Peyer's patch (tissue), 4 donors: ENCODE measurements around the gene PSMA3.

Experiments used
- POLR2A ChIP-seq, 2 donors: fragments of 450-650 bp; IDR thresholded peaks; one replicate each; pipeline ENCODE4 v1.5.1; 2017; ENCODE audit warnings: antibody characterized with exemption in 2 of 2, mild to moderate bottlenecking in 2 of 2, moderate library complexity in 2 of 2
- TF ChIP-seq, protein P1 (sequence below), 6 experiments: fragments of 450-650 bp in 4 of 6; fragments of 200-600 bp in 2 of 6; sonication (generic) in 1 of 6; IDR thresholded peaks; one replicate each; pipeline ENCODE4 v1.5.1; 2017 to 2019; ENCODE audit warnings: antibody characterized with exemption in 6 of 6, mild to moderate bottlenecking in 3 of 6, moderate library complexity in 1 of 6

DNA sequence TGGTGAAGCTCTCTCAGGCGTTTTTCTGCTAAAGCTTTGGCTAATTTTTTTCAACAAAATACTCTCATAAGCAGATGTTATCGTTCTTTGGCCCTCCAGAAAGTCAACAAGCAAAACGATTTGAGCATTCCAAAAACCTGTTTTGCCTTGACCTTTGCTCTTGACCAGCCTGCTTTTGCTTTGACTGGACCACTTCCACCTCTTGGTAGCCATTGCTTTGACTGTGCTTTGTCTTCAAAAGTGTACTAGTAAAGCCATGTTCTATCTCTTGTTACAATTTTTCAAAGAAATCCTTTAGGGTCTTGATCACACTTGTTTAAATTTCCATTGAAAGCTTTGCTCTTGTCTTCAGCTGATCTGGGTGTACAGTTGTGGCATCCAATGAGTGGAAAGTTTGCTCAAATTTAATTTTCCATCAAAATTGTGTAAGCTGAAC lies 43.0 kb downstream of the PSMA3 start:
- TF ChIP-seq, protein P1, sequence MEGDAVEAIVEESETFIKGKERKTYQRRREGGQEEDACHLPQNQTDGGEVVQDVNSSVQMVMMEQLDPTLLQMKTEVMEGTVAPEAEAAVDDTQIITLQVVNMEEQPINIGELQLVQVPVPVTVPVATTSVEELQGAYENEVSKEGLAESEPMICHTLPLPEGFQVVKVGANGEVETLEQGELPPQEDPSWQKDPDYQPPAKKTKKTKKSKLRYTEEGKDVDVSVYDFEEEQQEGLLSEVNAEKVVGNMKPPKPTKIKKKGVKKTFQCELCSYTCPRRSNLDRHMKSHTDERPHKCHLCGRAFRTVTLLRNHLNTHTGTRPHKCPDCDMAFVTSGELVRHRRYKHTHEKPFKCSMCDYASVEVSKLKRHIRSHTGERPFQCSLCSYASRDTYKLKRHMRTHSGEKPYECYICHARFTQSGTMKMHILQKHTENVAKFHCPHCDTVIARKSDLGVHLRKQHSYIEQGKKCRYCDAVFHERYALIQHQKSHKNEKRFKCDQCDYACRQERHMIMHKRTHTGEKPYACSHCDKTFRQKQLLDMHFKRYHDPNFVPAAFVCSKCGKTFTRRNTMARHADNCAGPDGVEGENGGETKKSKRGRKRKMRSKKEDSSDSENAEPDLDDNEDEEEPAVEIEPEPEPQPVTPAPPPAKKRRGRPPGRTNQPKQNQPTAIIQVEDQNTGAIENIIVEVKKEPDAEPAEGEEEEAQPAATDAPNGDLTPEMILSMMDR (IDR thresholded peaks at IDR 0.05): no peak
- no peak for TF ChIP-seq POLR2A (IDR thresholded peaks at IDR 0.05)
